Kidney glomerular epithelial cell (primary cell): ENCODE data around the gene KDM1B.

Experiments
- DNase-seq: peaks from one replicate; lab custom pipeline; 2025; lab: John Stamatoyannopoulos, UW

Gene KDM1B

DNA sequence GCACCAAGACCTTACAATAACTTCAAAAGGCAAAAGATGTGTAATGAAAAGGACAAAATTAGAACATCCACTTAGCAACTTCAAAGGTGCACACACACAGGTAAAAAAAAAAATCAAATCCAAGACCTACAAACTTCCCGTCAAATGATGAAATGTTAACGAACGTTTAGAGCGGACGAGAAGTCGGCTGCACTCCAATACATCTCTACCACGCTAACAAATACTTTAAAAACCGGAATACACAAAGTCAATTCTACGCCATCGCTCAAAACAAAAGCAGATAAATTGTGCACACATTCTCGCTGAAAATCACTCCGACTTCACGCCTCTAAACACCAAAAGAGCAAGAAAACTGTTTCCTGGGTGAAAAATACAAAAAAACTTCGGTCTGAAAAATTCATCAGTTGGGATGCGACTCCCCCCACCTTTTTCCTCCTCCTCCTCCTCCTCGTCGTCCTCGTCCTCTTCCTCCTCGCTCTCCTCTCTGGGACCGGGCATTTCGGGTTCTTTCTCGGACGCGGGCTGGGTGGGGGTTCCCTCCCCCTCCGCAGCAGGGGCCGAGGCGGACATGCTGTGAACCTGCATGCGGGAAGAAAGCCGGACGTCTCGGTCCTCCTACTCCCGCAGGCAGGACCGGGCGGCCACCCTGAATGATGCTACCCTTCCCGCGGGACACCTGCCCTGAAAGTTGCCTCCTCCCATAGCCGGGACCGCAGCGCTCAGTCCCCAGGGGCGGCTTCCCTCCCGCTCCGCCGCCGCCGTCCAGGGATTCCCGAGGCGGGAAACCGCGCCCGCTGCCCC is 108.4 kb downstream of the KDM1B start:
- DNase-seq: no peak

- DNase-seq: peak; percentile 74
These were observed 109.1 kb downstream of the KDM1B start, which contains the start of gene DEK for GRCh38 chr6:18264219-18264922. Gene DEK, minus strand, starts transcription at chr6:18264530. Its CDS starts 543 bp downstream, at chr6:18263987.

DNA sequence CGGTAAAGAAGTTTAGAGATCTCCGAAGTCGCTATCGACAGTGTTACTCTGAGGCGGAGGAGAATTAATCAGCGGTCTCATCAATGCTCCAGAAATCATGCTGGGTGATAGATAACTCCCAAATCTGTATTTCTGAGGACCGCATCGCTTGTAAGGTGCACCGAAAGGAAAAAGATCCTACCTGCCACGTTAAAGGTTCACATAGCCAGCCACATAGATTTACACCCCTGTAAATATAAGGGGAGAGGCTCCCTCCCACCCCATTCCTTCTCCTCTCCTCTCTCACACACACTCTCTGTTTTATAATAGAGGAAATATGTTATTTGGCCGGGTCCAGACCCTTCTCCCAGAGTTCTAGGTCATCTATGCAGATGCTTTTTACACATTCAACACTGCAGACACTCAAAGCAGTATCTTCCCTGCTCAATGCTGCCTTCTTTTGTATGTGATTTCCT is 109.7 kb downstream of the KDM1B start:
- DNase-seq: no peak

DNA sequence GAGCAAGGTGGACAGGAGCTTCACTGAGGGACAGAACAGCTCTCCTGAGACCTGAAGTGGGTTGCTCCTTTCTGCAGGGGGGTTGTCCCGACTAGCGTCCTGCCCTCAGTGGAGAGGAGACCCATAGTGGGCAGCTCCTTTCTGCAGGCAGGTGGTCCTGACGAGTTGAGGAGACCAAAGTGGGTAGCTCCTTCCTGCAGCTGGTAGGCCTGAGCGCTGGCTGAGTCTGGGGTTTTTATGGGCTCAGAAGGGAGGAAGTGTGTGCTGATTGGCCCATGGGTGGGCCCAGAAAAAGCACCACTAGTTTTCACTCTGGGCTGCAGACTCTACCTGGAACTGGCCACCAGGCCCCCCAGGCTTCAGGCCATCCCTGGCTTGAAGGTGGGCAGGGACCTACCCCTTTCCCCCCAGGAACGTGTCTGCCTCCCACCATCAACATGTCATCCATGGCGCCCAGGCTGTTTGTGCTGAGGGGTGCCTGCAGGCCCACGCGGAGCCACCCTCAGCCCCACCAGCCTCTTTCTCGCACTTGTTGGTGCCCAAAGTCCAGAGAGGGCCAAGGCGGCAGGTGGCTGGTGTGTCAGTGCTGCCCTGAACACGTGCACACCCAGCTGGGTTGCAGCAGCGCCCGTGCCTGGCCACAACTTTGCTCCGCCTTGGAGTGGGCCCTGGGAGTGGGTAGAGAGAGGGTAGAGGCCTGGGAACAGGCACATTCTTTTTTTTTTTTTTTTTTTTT is 110.7 kb downstream of the KDM1B start:
- no peak for DNase-seq

GRCh38 chr6:18266523-18266912 is 111.3 kb downstream of the KDM1B start:
- DNase-seq: no peak

- DNase-seq: no peak
These were observed 112.8 kb downstream of the KDM1B start for GRCh38 chr6:18268066-18268465.

DNA sequence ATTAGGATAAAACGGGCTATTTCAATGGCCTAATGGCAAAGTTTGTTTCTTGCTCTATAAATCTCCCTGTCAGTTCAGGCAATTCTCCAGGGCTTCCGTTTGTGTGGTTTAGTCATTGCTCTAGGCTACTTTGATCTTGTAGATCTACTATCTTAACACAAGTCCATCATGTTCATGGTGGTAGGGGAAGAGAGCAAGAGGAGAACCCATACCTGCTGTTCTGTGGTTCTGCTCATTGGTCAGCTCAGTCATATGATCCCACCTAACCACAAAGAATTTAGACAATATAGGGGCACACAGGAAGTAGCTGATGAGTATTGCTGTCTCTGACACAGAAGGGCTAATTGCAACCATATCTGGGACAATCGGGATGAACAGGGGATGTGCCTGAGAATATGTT is 114.0 kb downstream of the KDM1B start:
- no peak for DNase-seq

DNA sequence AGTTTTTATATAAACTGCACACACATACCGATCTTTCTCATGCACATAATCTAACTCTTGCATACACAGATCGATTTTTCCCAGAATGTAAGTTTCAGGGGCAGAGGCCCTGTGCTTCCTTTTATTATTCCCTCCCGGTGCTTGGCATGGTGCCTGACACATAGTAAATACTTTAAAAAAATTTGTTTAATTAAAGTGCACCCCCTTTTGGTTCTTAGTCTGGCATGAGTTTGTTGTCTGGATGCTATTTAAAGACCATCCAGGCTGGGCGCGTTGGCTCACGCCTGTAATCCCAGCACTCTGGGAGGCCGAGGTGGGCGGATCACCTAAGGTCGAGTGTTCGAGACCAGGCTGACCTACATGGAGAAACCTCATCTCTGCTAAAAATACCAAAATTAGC is 114.5 kb downstream of the KDM1B start:
- no peak for DNase-seq

GRCh38 chr6:18270216-18270615 is 115.0 kb downstream of the KDM1B start:
- no peak for DNase-seq
